ENCODE results near the gene RAD54L2.

GRCh38 chr3:51568996-51569395, 30.5 kb downstream of the RAD54L2 start:
- TF ChIP-seq POLR2A (IDR thresholded peaks at IDR 0.05; ENCODE audit: low read depth, low read length) = no peak
- TF ChIP-seq TAF1 (IDR thresholded peaks at IDR 0.05; ENCODE audit: low read depth, low read length) = no peak
- TF ChIP-seq POLR2AphosphoS5 (IDR thresholded peaks at IDR 0.05; ENCODE audit: low read depth, low read length) = no peak
- no peak for TF ChIP-seq PAX5 (IDR thresholded peaks at IDR 0.05; ENCODE audit: insufficient read depth, low read length, severe bottlenecking)
- no peak for TF ChIP-seq SPI1 (IDR thresholded peaks at IDR 0.05; ENCODE audit: low read depth, low read length)
- no peak for TF ChIP-seq POU2F2 (IDR thresholded peaks at IDR 0.05; ENCODE audit: low read depth, low read length)
